ENCODE results near the gene CHID1.
A peak's percentile ranks its signal among the peaks of the same experiment; 100 is the strongest.

Gene CHID1

GRCh38 chr11:845872-846495 is 64.6 kb downstream of the CHID1 start:
- no peak for DNase-seq (ENCODE audit: extremely low read depth, insufficient read length)
- H3K36me3 ChIP-seq (ENCODE audit: control insufficient read depth, insufficient read depth, low read length) = no peaks in the 10 kb centered on the region; the same call in 1 of the 2 replicates
- no peak overlapping the region for H3K4me3 ChIP-seq (replicated peaks; ENCODE audit: low read depth, low read length)
- TF ChIP-seq CTCF (IDR thresholded peaks at IDR 0.05; ENCODE audit: insufficient read depth, low read length, poor library complexity, severe bottlenecking) = no peak
- no peaks in the 10 kb centered on the region for H3K27me3 ChIP-seq (replicated peaks; ENCODE audit: control insufficient read depth, insufficient read depth, low read length)

- H3K4me3 ChIP-seq (replicated peaks; ENCODE audit: low read depth, low read length) = no peak overlapping the region
- peaks cover 4% of the 10 kb centered on the region for H3K36me3 ChIP-seq (ENCODE audit: control insufficient read depth, insufficient read depth, low read length)
- no peak for DNase-seq (ENCODE audit: extremely low read depth, insufficient read length)
- no peaks in the 10 kb centered on the region for H3K27me3 ChIP-seq (replicated peaks; ENCODE audit: control insufficient read depth, insufficient read depth, low read length)
- no peak for TF ChIP-seq CTCF (IDR thresholded peaks at IDR 0.05; ENCODE audit: insufficient read depth, low read length, poor library complexity, severe bottlenecking)
These were observed 65.6 kb downstream of the CHID1 start for GRCh38 chr11:844693-845644.

- H3K27me3 ChIP-seq (replicated peaks; ENCODE audit: control insufficient read depth, insufficient read depth, low read length) = no peaks in the 10 kb centered on the region
- TF ChIP-seq CTCF (IDR thresholded peaks at IDR 0.05; ENCODE audit: insufficient read depth, low read length, poor library complexity, severe bottlenecking) = no peak
- DNase-seq (ENCODE audit: extremely low read depth, insufficient read length) = no peak
- peak overlapping the region; percentile 97 for H3K4me3 ChIP-seq (replicated peaks; ENCODE audit: low read depth, low read length)
- H3K36me3 ChIP-seq (ENCODE audit: control insufficient read depth, insufficient read depth, low read length) = peaks cover 9% of the 10 kb centered on the region
These were observed 66.6 kb downstream of the CHID1 start for GRCh38 chr11:843818-844692.

- TF ChIP-seq CTCF (IDR thresholded peaks at IDR 0.05; ENCODE audit: insufficient read depth, low read length, poor library complexity, severe bottlenecking) = peak; percentile 15
- Histone ChIP-seq H3K36me3 (ENCODE audit: control insufficient read depth, insufficient read depth, low read length) (peaks cover 16% of the 10 kb centered on the region), H3K4me3 (replicated peaks; ENCODE audit: low read depth, low read length) (peak overlapping the region; percentile 97), H3K27me3 (replicated peaks; ENCODE audit: control insufficient read depth, insufficient read depth, low read length) (no peaks in the 10 kb centered on the region)
- DNase-seq (ENCODE audit: extremely low read depth, insufficient read length) = no peak
These were observed 67.4 kb downstream of the CHID1 start for GRCh38 chr11:843086-843734.

- TF ChIP-seq CTCF (IDR thresholded peaks at IDR 0.05; ENCODE audit: insufficient read depth, low read length, poor library complexity, severe bottlenecking) = no peak
- peak; percentile 93 for DNase-seq (ENCODE audit: extremely low read depth, insufficient read length)
- Histone ChIP-seq H3K27me3 (replicated peaks; ENCODE audit: control insufficient read depth, insufficient read depth, low read length) (no peaks in the 10 kb centered on the region), H3K4me3 (replicated peaks; ENCODE audit: low read depth, low read length) (peak within 1 kb of the TSS; percentile 97), H3K36me3 (ENCODE audit: control insufficient read depth, insufficient read depth, low read length) (peaks cover 19% of the 10 kb centered on the region)
These were observed 68.1 kb downstream of the CHID1 start, which contains the start of the genes POLR2L and TSPAN4 for GRCh38 chr11:842370-843002. POLR2L (minus strand) TSS chr11:842529; CDS start chr11:842508, 21 bp downstream. TSPAN4 (plus strand) TSS chr11:842852; CDS start chr11:850305, 7,453 bp downstream.
